ENCODE data around the gene GSTK1.
"Not testable (repeated sequence)": the region's sequence is repeated elsewhere in the genome, so short reads cannot be mapped to it uniquely, and the experiment has no call there.

Gene GSTK1

GRCh38 chr7:143239813-143240212 is 23.4 kb upstream of the GSTK1 start:
- peak; percentile 56 for DNase-seq

GRCh38 chr7:143240291-143241168 is 22.7 kb upstream of the GSTK1 start:
- peak; percentile 96 for DNase-seq

- DNase-seq: no peak
These were observed 20.9 kb upstream of the GSTK1 start for GRCh38 chr7:143242306-143242705.

- no peak for DNase-seq
These were observed 20.1 kb upstream of the GSTK1 start for GRCh38 chr7:143243111-143243510.

- no peak for DNase-seq
These were observed 19.6 kb upstream of the GSTK1 start for GRCh38 chr7:143243614-143244013.

- no peak for DNase-seq
These were observed 18.9 kb upstream of the GSTK1 start for GRCh38 chr7:143244321-143244720.

- DNase-seq: peak; percentile 35
These were observed 18.1 kb upstream of the GSTK1 start for GRCh38 chr7:143245123-143245522.

- DNase-seq: no peak
These were observed 15.9 kb upstream of the GSTK1 start for GRCh38 chr7:143247372-143247771.

GRCh38 chr7:143248761-143249354 is 14.4 kb upstream of the GSTK1 start:
- DNase-seq: no peak

- no peak for DNase-seq
These were observed 13.0 kb upstream of the GSTK1 start for GRCh38 chr7:143250199-143250598.

GRCh38 chr7:143250822-143251221 is 12.4 kb upstream of the GSTK1 start:
- DNase-seq: no peak

- no peak for DNase-seq
These were observed 11.2 kb upstream of the GSTK1 start for GRCh38 chr7:143252006-143252405.

GRCh38 chr7:143255564-143255963 is 7.7 kb upstream of the GSTK1 start:
- DNase-seq: peak; percentile 32

GRCh38 chr7:143256325-143256724 is 6.9 kb upstream of the GSTK1 start:
- DNase-seq: no peak

GRCh38 chr7:143256932-143257331 is 6.3 kb upstream of the GSTK1 start:
- no peak for DNase-seq

GRCh38 chr7:143257501-143257900 is 5.7 kb upstream of the GSTK1 start:
- DNase-seq: no peak

GRCh38 chr7:143258831-143259230 is 4.4 kb upstream of the GSTK1 start:
- DNase-seq: no peak

- no peak for DNase-seq
These were observed 3.5 kb upstream of the GSTK1 start for GRCh38 chr7:143259765-143260164.

- DNase-seq: no peak
These were observed 1.3 kb upstream of the GSTK1 start for GRCh38 chr7:143261901-143262300.

- DNase-seq: not testable (repeated sequence)
These were observed 941 bp downstream of the GSTK1 start for GRCh38 chr7:143264196-143264568.

- DNase-seq: no peak
These were observed 1.9 kb downstream of the GSTK1 start for GRCh38 chr7:143265017-143265693.

GRCh38 chr7:143269251-143269650 is 6.0 kb downstream of the GSTK1 start:
- no peak for DNase-seq

- DNase-seq: no peak
These were observed 8.0 kb downstream of the GSTK1 start for GRCh38 chr7:143271240-143271639.

GRCh38 chr7:143272871-143273270 is 9.6 kb downstream of the GSTK1 start:
- no peak for DNase-seq

Data from fibroblast of skin of back (primary cell).